Fibroblast of skin of back (primary cell): Measurements from ENCODE around the gene EIF5AL1.

ENCODE experiments used
- DNase-seq: peaks from one replicate; pipeline ENCODE4 v3.0.0-alpha.2; 2013

EIF5AL1 gene

DNA sequence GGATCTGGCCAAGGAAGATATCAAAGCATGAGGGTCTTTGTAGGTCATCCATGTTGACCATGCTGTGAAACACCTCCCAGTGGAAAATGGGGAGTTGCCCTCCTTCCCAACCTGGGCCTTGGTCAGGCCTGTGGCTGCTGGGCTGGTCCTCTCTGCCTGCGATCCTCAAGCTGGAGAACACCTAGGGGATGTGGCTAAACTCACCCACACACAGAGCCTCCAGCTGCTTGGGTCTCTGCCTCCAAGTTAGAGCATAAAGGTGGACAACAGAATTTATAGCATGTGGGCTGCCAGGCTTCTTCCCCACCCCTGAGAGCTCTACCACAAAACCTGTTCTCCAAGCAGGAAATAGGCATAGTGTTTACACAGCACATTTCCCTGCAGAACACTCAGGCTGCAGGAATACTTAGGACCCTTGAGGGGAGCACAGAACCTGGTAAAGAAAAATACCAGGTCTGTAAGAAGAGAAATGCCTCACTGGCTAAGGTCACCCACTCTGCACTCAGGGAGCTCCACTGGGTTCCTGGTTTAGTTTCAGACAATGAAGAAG is 47.9 kb downstream of the EIF5AL1 start, which contains the start of gene SFTPA2:
SFTPA2 (minus strand) TSS at position 248 of the 550 bp plus-strand sequence. CDS start 924 bp downstream, outside the sequence.
- no peak for DNase-seq

DNA sequence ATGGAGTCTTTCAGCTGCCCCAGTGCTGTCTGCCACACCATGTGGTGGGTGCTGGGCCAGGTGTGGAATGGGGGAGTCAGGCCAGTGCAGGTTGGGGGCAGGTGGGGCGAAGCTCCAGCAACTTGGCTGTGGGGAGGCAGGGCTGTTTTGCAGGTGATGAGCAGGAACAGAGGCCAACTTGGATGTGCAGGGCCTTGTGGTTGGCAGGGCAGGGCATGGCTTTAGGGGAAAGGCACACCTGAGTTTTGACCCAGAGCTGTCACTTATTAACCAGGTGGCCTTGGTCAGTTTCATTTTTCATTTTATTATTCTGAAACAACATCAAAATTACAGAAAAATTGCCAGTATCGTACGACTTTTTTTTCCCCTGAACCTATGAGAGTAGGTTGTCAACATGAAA is 48.9 kb downstream of the EIF5AL1 start:
- DNase-seq, result no peak

DNA sequence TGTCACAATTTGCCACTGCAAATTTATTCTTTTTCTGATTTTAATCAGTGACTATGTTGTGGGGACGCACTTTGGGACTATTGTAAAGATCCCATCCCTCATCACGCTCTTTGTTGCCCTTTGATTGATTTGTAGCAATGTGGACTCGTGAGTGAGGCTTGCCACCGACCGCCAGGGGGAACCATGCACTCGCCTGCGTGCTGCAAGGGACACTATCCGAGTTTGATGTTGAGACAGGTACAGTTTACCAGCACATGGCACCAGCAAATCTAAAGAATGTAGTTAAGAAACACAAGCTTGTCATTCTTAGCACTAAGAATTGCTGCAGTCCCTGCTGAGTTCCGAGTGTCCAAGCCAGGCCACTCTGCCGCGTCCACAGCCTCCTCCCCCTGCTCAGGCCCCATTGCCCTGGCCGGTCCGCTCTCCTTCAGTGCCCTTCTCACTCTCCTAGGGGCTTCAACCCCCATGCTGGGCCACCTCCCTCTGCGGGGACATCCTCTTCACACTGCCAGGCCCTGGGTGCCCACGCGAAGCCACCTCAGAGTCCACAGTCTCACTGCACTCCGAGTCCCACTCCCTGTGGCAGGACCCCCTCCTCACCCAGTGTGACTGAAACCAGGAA is 49.9 kb downstream of the EIF5AL1 start:
- peak; percentile 57 for DNase-seq

DNA sequence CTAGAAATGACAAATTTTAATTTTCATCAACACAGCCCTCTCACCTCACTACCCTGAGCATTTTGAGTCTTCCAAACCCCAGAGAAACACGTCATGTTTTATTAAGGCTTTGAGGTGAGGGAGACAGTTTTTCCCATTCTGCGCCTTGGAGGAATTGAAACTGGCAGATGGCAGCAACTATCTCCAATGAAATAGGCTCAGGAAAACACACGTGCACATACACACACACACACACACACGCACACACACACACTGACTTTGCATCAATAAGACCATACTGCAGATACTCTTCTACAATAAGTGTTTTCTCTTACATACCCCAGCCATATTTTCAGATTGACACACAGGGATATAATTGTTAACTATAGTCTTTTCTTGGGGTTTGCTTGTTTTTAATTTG is 51.1 kb downstream of the EIF5AL1 start:
- DNase-seq, result no peak
